ENCODE measurements around the gene RPIA. TPM values are rescaled to one million over a fixed set of nuclear protein-coding genes. Genes with fewer than 3 reads are reported as not detected.
"Not testable (repeated sequence)": the region's sequence is repeated elsewhere in the genome, so short reads cannot be mapped to it uniquely, and the experiment has no call there.

Gene RPIA
- total RNA-seq, 1 donor from 2014 or later: 30.8 TPM

DNA sequence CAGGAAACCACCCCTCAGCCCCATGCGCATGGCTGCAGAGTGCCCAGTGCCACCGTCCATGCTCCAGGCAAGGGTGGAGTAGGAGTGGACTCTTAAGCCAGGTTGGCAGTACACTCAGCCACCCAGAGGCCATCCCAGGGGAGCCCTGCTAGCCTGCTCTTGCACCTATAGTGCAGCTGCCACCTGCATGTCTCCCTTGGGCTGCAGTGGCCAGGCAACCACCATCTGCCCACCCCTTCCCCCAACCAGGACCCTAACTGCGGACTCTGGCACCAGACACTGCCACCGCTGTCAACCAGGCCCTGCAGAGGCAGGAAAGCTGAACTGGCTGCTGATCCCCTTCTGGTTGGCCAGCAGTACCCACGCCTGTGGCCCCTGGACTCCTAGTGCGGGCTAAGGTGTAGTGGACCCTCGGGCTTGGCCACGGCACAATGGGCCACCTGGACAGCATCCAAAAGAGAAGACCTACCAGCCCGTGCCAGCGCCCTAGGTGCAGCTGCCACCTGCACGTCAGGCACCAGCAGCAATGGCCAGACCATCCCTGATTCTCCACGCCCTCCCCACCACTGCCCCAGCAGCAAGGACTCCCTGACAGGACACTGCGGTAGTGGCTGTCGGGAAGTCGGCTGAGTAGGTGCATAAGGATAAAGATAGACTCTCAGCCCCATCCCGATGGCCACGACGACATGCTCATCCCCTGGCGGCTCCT lies 72.8 kb downstream of the RPIA start:
- no peaks in the 10 kb centered on the region for H3K9me3 Mint-ChIP-seq
- no peak for DNase-seq (ENCODE audit: low read depth, low spot score)
- H3K36me3 Mint-ChIP-seq (ENCODE audit: low read depth): peaks cover 8% of the 10 kb centered on the region
- H3K4me3 Mint-ChIP-seq: no peak overlapping the region
- no peak overlapping the region for H3K27ac Mint-ChIP-seq (ENCODE audit: unreplicated experiment)
- H3K27me3 Mint-ChIP-seq (ENCODE audit: low read depth): peaks cover 50% of the 10 kb centered on the region
- no peaks in the 10 kb centered on the region for H3K4me1 Mint-ChIP-seq
- TF ChIP-seq, protein P1, sequence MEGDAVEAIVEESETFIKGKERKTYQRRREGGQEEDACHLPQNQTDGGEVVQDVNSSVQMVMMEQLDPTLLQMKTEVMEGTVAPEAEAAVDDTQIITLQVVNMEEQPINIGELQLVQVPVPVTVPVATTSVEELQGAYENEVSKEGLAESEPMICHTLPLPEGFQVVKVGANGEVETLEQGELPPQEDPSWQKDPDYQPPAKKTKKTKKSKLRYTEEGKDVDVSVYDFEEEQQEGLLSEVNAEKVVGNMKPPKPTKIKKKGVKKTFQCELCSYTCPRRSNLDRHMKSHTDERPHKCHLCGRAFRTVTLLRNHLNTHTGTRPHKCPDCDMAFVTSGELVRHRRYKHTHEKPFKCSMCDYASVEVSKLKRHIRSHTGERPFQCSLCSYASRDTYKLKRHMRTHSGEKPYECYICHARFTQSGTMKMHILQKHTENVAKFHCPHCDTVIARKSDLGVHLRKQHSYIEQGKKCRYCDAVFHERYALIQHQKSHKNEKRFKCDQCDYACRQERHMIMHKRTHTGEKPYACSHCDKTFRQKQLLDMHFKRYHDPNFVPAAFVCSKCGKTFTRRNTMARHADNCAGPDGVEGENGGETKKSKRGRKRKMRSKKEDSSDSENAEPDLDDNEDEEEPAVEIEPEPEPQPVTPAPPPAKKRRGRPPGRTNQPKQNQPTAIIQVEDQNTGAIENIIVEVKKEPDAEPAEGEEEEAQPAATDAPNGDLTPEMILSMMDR (conservative IDR thresholded peaks at IDR 0.05): no peak

DNA sequence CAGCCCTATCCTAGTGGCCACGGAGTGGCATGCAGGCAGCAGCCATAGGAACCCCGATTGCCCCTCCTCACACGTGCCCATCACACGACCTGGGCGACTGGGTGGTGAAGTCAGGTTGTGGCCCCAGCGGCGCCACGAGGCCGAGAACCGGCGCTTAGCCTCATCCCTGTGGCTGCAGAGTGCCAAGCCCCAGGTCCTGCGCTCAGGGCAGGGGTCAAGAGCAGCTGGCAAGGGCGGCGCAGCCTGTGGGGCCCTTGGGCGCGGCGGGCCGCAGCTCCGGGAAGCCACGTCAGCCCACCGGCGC lies 73.3 kb downstream of the RPIA start:
- Mint-ChIP-seq H3K27ac (ENCODE audit: unreplicated experiment) (no peak overlapping the region), H3K4me1 (no peaks in the 10 kb centered on the region), H3K9me3 (no peaks in the 10 kb centered on the region), H3K27me3 (ENCODE audit: low read depth) (peaks cover 53% of the 10 kb centered on the region), H3K4me3 (no peak overlapping the region), H3K36me3 (ENCODE audit: low read depth) (peaks cover 8% of the 10 kb centered on the region)
- TF ChIP-seq, protein P1 (conservative IDR thresholded peaks at IDR 0.05): no peak
- DNase-seq (ENCODE audit: low read depth, low spot score): no peak

DNA sequence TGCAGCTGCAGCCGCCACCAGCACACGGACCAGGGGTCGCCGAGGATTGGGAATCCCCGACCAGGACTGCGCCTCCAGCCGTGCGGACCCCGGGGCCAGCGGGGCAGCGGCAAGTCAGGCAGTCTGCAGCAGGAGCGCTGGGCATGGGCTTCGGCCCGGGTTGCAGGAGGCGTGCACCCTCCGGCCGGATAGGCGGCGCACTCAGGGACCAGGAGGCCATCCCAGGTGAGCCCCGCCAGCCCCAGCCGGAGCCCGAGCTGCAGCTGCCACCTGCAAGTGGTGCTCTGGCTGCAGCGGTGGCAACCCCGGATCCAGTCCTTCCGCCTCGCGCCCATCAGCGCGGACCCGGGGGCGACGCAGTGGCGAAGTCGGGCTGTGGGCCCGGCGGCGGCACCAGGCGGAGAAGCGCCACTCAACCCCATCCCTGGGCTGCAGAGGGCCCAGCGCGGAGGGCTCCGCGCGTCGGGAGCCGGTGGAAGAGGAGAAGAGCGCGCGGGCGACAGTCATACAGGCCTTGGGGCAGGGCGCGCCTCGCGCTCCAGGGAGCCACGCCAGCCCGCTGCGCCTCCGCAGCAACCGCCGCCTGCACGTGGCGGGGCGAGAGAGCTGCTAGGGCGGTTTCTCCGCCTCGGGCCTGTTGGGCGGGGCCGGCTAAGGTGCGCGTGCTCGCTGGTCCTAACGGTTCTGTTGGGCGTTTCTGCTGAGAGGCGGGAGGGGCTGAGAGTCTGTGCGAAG lies 73.8 kb downstream of the RPIA start:
- TF ChIP-seq, protein P1 (conservative IDR thresholded peaks at IDR 0.05): no peak
- Mint-ChIP-seq H3K4me1 (no peaks in the 10 kb centered on the region), H3K9me3 (no peaks in the 10 kb centered on the region), H3K4me3 (no peak overlapping the region), H3K36me3 (ENCODE audit: low read depth) (peaks cover 8% of the 10 kb centered on the region), H3K27ac (ENCODE audit: unreplicated experiment) (no peak overlapping the region), H3K27me3 (ENCODE audit: low read depth) (peaks cover 58% of the 10 kb centered on the region)
- no peak for DNase-seq (ENCODE audit: low read depth, low spot score)

DNA sequence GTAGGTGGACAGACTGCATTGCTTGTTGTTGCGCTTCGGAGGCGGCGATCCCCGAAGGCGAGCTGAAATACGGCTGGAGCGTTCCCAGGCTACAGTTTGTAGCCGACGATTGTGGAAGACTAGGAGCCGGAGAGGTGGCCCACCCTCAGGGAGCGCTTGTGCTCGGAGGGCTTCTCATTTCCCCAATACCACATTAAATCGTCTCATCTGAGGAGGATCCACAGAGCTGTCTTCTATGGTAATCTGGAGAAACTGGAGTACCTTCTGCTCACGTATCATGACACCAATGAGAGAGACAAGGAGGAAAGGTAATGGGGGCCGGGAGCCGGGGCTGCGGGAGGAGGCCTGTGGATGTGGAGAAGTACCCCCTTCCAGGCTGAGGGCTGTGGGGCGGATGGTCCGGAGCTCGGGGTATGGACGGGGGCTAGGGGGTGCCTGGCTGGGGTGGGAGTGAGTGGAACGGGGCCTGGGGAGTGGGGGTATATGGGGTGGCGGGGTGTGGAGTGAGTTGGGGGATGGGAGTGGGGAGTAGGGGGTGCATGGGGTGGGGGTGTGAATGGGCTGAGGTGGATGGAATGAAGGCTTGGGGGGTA lies 74.5 kb downstream of the RPIA start:
- not testable (repeated sequence) for H3K4me3 Mint-ChIP-seq; H3K4me1 Mint-ChIP-seq; H3K27ac Mint-ChIP-seq (ENCODE audit: unreplicated experiment); H3K36me3 Mint-ChIP-seq (ENCODE audit: low read depth); H3K9me3 Mint-ChIP-seq; DNase-seq (ENCODE audit: low read depth, low spot score)
- H3K27me3 Mint-ChIP-seq (ENCODE audit: low read depth): peaks cover 58% of the 10 kb centered on the region

DNA sequence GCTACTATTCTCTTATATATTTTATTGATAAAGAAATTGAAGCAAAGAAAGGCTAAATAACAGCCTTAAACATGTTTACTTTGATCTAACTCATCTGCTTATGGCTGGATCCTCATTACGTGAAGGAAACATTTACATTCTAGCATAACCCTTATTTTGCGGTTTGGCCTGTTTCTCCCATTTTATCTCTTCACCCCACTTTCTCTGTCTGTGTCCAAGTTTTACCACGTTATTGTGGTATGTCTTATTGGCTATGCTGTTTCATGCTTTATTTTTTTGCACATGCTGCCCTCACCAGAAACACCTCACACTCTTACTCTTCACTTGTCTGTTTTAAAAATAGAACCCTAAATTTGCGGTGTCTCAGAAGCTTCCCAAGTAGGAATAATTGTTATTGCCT lies 78.5 kb downstream of the RPIA start:
- no peak for DNase-seq (ENCODE audit: low read depth, low spot score)
- Mint-ChIP-seq H3K9me3 (peaks cover 3% of the 10 kb centered on the region), H3K36me3 (ENCODE audit: low read depth) (no peaks in the 10 kb centered on the region), H3K27me3 (ENCODE audit: low read depth) (peaks cover 57% of the 10 kb centered on the region), H3K4me3 (no peak overlapping the region), H3K4me1 (no peaks in the 10 kb centered on the region), H3K27ac (ENCODE audit: unreplicated experiment) (no peak overlapping the region)
- TF ChIP-seq, protein P1 (conservative IDR thresholded peaks at IDR 0.05): no peak

DNA sequence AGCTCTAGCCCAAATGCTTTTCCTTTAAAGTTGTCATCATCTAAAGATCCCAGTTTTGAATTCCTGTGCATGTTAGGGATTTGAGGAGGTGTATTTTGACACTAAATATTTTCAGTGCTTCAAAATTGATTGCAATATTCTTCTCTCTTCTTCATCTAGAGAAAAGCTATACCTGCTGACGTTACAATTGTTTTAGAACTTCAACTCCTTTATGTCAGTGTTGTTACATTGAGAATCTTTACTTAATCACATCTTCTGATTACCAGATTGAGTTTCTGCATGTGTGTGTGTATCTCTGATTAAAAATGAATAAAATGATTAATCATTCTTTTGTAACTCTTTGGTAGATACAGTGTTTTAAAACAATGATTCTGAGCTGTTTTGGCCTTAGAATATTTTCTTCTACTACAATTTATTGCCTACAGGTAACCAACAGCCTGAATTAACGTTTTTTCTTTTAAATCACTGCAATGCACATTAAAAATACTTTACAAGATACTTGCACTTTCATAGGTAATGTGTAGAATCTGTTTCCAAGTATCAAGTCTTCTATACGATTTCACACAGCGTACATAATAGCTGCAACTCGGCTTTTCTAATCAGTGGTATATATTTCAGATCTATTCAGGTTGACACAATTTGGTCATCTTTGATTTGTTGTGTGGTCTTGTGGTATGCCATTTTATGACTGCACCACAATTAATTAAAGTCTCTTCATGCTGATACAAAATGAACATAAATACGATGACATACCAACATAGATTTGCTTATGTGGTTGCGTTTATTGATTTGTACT lies 82.0 kb downstream of the RPIA start:
- not testable (repeated sequence) for H3K4me1 Mint-ChIP-seq; H3K36me3 Mint-ChIP-seq (ENCODE audit: low read depth); H3K27ac Mint-ChIP-seq (ENCODE audit: unreplicated experiment); H3K4me3 Mint-ChIP-seq; DNase-seq (ENCODE audit: low read depth, low spot score); H3K9me3 Mint-ChIP-seq
- peaks cover 33% of the 10 kb centered on the region for H3K27me3 Mint-ChIP-seq (ENCODE audit: low read depth)

DNA sequence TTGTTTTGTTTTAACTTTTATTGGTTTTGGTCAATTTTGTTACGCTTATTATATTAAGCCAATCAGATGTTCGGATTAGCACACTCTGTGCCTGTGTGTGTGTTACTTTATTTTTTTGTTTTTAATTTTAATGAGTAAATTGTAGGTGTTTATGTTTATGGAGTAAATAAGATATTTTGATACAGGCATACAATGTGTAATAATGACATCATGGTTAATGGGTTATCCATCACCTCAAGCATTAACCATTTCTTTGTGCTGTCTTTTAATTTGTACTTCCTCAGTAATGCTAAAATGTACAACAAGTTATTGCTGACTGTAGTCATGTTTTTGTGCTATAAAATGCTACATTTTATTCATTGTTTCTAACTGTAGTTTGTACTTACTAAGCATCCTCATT lies 97.7 kb downstream of the RPIA start:
- not testable (repeated sequence) for H3K9me3 Mint-ChIP-seq; DNase-seq (ENCODE audit: low read depth, low spot score); H3K36me3 Mint-ChIP-seq (ENCODE audit: low read depth); H3K27ac Mint-ChIP-seq (ENCODE audit: unreplicated experiment); H3K27me3 Mint-ChIP-seq (ENCODE audit: low read depth); H3K4me1 Mint-ChIP-seq; H3K4me3 Mint-ChIP-seq

DNA sequence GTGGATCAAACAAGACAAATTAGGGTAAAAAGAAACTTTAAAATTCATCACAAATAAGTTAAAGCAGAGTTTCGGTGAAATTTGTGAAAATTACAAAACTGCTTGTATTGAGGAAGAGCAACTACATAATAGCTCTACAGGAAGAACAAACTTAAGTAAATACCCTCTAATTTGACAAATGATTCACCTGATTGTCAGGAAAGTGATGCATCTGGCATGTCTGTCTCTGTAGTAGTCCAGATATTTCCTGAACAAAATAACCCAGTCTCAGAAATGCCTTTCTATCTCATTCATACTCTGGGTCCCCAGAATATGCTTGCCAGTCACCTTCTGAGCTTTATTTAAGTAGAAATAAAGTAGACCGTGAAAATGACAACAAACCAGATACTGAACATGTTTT lies 104.5 kb downstream of the RPIA start:
- H3K27me3 Mint-ChIP-seq (ENCODE audit: low read depth); H3K27ac Mint-ChIP-seq (ENCODE audit: unreplicated experiment); DNase-seq (ENCODE audit: low read depth, low spot score); H3K4me3 Mint-ChIP-seq; H3K4me1 Mint-ChIP-seq; H3K36me3 Mint-ChIP-seq (ENCODE audit: low read depth); H3K9me3 Mint-ChIP-seq: not testable (repeated sequence)

DNA sequence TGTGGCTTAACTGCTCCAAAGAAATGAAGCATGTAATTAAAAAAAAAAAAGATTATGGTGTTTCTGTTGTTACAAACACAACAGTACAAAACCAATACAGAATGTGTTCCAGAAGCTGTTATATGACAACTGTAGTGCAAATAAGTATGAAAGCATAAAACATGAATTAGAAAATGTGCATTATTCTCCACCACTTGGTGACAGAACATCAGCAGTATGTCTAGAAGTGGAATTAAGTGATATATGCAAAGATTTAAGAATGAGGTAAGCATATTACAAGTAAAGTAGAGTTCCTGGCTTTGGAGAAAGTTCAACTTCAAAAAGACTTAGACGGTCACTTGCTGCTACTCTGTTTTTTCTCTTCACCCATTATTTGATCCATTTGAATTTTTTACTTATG lies 105.0 kb downstream of the RPIA start:
- H3K9me3 Mint-ChIP-seq; H3K4me1 Mint-ChIP-seq; H3K27ac Mint-ChIP-seq (ENCODE audit: unreplicated experiment); H3K4me3 Mint-ChIP-seq; H3K36me3 Mint-ChIP-seq (ENCODE audit: low read depth); DNase-seq (ENCODE audit: low read depth, low spot score); H3K27me3 Mint-ChIP-seq (ENCODE audit: low read depth): not testable (repeated sequence)
